GM21825 (cell line): Measurements from ENCODE around the gene CTSE.
"Not testable (repeated sequence)": the region's sequence is repeated elsewhere in the genome, so short reads cannot be mapped to it uniquely, and the experiment has no call there.

Source experiments
- ATAC-seq: cut with Tn5 transposase; IDR thresholded peaks from one replicate; pipeline ENCODE4 v1.9.1; 2021; ENCODE audit warnings: mild to moderate bottlenecking, moderate library complexity; ENCODE audit not compliant: unreplicated experiment

Gene CTSE

DNA sequence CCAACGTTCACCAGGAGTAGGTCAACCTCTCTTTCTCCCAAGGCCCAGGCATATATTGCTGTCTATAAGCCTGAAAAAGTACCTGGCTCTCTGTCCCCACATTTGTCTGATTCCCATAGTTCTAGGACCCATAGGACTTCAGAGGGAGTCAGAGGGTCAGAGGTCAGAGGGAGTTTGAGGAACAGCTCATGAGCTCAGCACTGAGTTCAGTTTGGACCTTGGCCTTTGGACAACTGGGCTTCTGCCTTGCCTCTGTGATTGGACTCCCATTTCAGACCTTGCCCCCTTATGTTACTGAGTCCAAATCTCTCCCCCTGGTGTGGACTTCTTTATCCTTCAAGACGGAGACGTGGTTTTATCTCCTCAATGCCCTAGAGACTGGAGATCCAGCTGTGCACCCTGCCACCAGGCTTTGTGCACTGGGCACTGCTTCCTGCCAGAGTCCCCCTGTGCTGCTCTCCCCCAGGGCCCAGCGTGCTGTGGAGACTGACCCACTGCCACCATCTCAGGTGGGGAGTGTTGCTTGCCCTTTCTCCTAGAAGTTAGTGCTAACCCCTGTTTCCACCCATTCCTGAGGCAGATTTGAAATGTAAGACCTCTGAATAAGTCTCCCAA lies 3.2 kb downstream of the CTSE start:
- ATAC-seq = no peak

DNA sequence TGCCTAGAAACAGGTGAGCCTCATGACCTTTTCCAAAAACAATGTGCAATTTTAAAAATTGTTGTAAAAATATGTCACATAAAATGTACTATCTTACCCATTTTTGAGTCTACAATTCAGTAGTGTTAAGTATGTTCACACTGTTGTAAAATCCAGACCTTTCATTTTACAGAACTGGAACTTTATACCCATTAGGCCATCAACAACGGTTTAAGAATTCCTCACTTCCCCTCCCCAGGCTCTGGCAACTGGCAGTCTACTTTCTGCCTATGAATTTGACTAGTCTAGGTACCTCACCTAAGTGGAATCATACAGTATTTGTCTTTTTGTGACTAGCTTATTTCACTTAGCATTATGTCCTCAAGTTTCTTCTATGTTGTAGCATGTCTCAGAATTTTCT lies 8.6 kb downstream of the CTSE start:
- no peak for ATAC-seq

- ATAC-seq = no peak
Measured at GRCh38 chr1:206014601-206015000, 9.1 kb downstream of the CTSE start.

DNA sequence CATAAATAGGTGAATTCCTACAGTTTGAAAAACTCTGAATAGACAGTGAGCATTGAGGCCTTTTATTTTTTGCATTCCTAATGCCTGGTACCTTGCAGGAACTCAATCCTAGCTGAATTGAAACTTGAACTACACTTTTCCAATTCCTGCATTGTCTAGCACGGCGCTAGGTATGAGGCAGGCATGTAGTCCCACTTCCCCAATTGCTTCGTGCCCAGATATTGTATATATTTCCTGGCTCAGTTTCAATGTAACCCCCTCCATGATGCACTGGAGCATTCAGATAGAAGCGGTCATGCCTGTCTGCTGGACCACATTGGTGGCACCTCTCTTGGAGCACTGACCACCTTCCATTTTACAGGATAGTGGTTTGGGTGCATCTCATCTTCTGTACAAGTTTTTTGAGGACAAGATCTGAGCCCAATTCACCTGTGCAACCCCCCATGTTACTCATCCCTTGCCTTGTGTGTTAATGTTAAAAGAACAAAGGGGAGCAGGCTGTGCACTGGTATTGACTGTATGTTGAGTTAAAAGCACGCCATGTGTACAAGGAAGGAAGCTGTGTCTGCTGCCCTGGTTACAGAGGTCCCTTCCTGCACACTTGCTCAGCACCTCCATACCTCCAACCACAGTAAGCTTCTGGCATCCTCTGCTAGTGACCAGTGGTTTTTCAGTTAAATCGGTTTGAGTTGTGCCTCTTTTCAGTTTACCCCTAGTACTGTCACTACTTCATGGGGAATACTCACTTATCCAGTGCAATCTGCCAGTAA lies 10.5 kb downstream of the CTSE start:
- ATAC-seq = no peak

DNA sequence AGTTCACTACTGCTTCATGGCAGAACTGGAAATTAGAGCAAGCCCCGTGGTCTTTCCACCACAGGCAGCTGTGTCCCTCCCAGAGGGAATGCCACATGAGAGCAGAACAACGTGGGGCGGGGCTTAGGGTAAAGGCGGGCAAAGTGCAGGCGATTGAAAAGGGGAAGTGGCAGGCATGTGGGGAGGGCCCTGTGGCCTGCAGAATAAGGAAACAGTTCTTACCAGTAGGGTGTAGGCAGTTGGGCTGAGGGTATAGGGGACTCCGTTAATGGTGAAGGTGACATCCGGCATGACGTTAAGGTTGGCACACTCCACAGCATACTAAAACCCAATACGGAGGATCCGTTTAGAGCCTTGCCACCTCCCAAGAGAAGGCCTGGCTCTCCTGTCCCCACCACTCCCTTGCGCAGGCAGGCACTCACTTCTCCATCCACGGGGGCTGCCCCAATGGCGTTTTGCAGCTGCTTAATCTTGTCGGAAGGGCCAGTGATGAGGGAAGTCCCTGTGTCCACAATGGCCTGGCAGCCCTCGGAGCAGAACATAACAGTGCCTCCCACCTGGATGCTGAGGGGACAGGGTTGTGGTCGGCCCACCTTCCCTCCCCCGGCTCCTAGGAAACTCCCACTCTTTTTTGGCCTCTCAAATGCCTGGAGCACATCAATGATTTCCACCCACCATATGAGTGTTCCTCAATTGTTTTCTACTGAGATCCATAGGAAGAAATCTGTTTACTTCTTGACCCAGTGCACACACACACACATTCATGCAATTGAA lies 11.4 kb downstream of the CTSE start:
- peak; percentile 96 for ATAC-seq

DNA sequence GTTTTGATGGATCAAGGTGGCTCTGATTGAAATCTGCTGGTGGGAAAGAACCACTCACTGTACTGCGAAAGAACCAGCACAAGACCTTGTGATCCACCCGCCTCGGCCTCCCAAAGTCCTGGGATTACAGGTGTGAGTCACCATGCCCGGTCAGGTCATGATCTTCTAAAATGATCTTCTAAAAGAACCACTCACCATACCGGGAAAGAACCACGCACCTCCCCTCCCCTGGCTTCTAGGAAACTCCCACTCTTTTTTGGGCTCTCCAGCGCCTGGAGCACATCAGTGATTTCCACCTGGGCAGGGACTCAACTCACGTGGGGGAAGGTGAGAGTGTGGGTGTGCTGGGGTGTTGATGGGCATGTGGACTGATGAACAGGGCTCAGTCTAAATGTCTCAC lies 12.6 kb downstream of the CTSE start:
- ATAC-seq = no peak

DNA sequence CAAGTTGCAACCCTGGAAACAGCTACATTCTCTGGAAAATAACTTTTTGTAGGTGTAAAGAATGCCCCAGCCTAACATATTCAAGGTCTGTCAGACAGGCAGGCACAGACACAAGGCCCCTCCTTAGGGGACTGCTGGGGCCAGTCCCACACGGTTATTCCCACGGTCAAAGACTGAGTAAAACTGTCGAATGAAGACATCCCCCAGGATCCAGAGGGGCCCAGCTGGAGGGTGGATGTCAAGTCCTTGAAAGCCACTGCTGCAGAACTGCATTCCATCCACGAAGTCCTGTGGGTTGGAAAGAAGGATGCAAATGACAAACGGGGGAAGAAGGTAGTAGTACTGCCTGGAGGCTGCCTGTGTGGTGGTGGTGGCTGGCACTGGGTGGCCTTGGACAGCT lies 13.6 kb downstream of the CTSE start:
- no peak for ATAC-seq

DNA sequence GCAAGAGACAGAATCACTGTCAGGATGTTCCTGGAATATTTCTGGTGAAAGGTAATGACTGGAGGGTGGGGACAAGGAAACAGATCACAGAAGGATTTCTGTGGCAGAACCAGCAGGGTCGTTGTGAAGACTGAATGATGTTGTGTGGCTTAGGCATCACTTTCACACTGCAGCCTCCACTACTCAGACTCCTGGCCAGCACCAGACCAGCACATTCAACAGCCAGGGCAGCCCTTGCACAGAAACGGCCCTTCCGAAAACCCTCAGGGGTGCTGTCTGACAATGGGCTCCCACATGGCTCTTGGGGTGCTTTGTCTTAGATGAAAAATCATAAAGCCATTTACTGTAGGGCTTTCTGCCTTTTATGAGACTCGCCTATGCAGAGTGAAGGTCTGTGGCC lies 16.7 kb downstream of the CTSE start:
- ATAC-seq = no peak

GRCh38 chr1:206005778-206006180 lies 17.9 kb downstream of the CTSE start:
- no peak for ATAC-seq

- ATAC-seq = no peak
Measured at GRCh38 chr1:206005234-206005633, 18.5 kb downstream of the CTSE start.

DNA sequence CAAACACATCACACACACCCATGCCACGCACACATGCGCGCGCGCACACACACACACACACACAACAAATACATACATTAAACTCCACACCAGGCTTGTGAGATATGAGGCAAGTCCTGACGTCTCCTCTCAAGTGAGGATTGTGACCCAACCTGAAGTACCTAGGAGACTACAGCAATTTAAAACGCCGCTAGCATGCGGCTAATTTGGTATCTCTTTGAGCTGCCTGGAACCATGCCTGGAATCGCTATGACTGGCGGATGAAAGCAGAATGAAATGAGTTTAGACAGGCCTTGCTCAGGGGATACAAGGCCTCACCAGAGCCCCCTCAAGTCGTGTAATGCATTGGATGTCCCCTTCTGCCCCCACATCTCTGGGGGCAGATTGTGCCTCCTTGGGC lies 18.9 kb downstream of the CTSE start:
- ATAC-seq = no peak

GRCh38 chr1:206003854-206004800 lies 19.6 kb downstream of the CTSE start:
- no peak for ATAC-seq

DNA sequence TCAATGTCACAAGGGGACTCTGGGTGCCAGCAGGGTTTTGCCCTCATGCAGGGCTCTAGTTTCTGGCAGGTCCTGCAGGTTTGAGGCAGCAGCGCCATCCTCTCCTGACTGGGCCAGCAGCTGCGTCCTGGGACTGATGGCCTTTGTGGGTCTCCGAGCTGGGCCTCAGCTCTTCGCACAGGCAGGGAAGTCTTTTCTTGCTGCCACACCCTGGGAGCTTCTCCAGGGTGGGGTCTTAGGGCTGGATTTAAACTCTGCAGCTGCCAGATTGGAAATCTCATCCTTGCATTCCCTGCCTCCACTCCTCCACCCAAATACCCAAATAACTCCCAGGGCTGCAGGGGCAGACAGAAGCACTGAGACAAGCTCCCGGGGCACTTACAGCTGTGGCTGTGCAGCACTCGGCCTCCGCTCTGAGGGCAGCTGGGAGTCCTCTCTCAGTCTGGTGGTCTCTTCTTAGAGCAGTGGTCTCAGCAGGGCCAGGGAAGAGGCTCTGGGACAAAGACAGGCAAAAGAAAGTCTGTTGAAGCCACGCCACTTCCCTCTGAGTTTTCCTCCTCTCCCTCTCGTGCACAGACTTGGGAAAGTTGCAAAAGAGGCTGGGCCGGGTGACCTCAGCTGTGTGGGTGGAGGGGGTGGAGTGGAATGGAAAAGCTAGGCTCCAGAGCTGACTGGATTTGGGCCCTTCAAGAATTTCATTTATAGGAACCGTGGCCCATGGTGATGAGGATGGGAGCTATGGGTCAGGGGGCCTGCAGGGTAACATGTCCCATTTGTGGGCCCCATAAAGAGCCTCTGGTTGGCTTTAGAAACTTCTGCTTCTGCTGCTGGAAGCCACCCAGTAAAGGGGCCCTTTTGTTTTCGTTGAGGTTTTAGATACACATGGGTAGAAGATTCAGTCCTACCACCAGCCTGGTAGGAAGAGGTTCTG lies 20.6 kb downstream of the CTSE start, which contains the start of gene RAB7B:
TSS of gene RAB7B (minus strand) at position 525 of the 931 bp plus-strand sequence. CDS start 9,260 bp downstream, outside the sequence.
- ATAC-seq = no peak

DNA sequence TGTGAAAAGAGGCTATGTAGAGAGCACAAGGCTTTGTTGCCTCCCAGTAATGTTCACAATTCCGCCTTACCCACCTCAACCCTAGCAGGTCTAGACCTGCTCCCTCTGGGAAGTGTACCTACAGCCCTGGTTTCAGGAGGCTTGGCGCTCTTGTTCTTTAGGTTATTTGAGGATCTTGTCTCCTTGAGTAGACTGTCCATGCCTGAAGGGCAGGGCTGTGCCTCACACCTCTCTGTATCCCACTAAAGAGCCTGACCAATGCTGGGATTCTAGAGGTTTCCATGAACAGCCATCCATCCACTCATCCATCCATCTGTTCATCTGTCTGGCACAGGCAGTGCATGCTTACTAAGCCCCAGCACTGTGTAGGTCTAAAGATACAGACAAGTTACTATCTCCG lies 21.5 kb downstream of the CTSE start:
- no peak for ATAC-seq

- ATAC-seq = no peak
Measured at GRCh38 chr1:206001476-206001888, 22.2 kb downstream of the CTSE start.

DNA sequence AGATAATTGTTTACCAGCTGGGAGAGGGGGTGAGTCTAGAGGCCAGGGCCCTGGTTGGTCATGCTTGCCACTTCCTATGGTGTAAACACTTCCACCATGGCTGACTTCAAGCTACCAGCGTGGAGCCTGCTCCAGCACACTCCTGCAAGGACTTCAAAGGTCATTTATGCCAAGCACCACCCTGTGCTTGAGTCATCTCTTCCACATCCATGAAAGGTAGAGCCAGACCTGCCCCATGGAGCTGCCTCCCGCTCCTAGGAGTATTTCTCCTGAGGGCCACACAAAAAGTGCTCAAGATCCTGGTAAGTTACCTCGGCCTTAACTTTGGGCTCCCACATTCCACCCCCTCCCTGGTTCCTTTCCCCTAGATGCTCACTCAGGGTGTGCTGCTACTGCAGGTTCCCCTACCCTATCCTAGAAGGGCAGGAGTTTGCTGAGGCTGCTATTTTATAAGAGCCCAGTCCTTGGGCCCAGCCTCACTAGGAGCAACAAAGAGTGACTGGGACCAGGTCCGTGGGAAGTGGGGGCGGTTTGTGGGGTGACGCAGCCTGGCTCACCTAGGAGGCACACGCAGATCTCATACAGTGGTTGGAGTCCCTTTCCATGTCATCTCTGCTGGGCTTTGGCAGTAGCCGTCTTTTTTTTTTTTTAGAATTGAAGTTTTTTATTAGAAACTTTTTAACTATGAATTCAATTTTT lies 22.9 kb downstream of the CTSE start:
- ATAC-seq = no peak

GRCh38 chr1:205998457-205999241 lies 25.0 kb downstream of the CTSE start:
- no peak for ATAC-seq

GRCh38 chr1:205996641-205997040 lies 27.1 kb downstream of the CTSE start:
- not testable (repeated sequence) for ATAC-seq
